ENCODE data around the gene CPOX.

CPOX gene

DNA sequence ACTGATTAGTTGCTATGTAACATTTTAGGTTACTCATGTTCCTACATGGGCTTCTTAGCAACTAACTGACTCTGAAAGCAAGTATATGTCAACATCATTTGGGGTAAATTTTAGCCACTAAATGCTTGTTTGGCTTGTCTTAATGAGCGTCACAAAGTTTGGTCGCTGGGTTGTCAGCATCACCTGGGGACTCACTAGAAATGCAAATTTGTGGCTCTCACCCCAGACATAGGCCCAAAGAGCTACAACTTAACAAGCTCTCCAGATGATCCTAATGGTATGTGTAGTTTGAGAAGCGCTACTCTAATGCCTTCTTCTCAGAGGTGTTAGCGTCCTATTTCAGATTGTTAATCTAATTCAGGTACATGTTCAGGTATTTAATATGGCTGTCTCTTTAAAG is 32.7 kb upstream of the CPOX start (continued):
- TF ChIP-seq ZNF658 (tag by site-specific recombination; IDR thresholded peaks at IDR 0.05) = no peak
- TF ChIP-seq, protein P1, sequence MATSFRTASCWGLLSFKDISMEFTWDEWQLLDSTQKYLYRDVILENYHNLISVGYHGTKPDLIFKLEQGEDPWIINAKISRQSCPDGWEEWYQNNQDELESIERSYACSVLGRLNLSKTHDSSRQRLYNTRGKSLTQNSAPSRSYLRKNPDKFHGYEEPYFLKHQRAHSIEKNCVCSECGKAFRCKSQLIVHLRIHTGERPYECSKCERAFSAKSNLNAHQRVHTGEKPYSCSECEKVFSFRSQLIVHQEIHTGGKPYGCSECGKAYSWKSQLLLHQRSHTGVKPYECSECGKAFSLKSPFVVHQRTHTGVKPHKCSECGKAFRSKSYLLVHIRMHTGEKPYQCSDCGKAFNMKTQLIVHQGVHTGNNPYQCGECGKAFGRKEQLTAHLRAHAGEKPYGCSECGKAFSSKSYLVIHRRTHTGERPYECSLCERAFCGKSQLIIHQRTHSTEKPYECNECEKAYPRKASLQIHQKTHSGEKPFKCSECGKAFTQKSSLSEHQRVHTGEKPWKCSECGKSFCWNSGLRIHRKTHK (tag by site-specific recombination; IDR thresholded peaks at IDR 0.05) = no peak
- TF ChIP-seq, protein P2, sequence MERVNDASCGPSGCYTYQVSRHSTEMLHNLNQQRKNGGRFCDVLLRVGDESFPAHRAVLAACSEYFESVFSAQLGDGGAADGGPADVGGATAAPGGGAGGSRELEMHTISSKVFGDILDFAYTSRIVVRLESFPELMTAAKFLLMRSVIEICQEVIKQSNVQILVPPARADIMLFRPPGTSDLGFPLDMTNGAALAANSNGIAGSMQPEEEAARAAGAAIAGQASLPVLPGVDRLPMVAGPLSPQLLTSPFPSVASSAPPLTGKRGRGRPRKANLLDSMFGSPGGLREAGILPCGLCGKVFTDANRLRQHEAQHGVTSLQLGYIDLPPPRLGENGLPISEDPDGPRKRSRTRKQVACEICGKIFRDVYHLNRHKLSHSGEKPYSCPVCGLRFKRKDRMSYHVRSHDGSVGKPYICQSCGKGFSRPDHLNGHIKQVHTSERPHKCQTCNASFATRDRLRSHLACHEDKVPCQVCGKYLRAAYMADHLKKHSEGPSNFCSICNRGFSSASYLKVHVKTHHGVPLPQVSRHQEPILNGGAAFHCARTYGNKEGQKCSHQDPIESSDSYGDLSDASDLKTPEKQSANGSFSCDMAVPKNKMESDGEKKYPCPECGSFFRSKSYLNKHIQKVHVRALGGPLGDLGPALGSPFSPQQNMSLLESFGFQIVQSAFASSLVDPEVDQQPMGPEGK (tag by site-specific recombination; IDR thresholded peaks at IDR 0.05) = no peak
- no peak for TF ChIP-seq ZNF302 (tag by site-specific recombination; IDR thresholded peaks at IDR 0.05; ENCODE audit: low read depth)
- TF ChIP-seq, protein P3, sequence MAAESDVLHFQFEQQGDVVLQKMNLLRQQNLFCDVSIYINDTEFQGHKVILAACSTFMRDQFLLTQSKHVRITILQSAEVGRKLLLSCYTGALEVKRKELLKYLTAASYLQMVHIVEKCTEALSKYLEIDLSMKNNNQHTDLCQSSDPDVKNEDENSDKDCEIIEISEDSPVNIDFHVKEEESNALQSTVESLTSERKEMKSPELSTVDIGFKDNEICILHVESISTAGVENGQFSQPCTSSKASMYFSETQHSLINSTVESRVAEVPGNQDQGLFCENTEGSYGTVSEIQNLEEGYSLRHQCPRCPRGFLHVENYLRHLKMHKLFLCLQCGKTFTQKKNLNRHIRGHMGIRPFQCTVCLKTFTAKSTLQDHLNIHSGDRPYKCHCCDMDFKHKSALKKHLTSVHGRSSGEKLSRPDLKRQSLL (tag by site-specific recombination; IDR thresholded peaks at IDR 0.05) = no peak
- no peak for TF ChIP-seq ZNF610 (tag by site-specific recombination; IDR thresholded peaks at IDR 0.05; ENCODE audit: borderline replicate concordance)
- no peak for TF ChIP-seq KLF10 (tag by site-specific recombination; IDR thresholded peaks at IDR 0.05)
- TF ChIP-seq ZNF629 (tag by site-specific recombination; IDR thresholded peaks at IDR 0.05) = no peak
- TF ChIP-seq ZNF830 (tag by site-specific recombination; IDR thresholded peaks at IDR 0.05; ENCODE audit: low read depth) = no peak

DNA sequence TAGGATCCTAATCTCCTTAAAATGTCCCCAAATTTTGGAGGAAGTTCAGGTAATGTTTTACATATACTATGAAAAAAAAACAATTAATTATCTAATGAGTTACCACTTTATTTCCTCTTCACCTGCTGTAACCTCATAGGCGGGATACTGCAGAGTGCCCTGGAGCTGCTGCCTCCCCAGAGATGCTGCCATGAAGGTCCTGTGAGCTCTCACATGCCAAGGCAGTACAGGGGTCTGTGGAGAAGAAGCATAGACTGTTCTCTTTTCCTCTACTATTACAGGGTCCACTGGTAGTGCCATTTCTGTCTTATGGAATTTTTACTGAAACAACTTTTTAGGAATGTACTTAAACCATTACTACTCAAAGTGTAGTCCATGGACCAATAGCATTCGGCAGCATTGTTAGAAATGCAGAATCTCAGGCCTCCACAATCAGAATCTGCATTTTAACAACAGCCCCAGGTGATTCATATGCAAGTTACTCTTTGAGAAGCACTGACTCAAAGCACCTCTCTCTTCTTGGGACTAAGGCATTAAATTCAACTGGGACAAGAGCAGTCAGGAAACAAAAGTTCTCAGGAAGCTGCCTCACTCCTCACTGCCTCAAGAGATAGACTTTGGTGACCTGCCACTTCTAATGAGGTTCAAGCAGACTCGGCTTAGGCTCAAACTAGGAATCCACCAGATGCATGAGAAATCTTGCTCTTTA is 30.3 kb upstream of the CPOX start:
- ChIA-PET POLR2A (no interaction called here), CTCF (interaction anchor here (0.5 kb wide), 1 partner anchor 1131 kb away, joined by 4 read pairs; no protein-coding TSS in a partner anchor)
- no peaks in the 10 kb centered on the region for H3K36me3 ChIP-seq (ENCODE audit: control insufficient read depth in 2 of 2, insufficient read depth in 1 of 2, low read length in 2 of 2)
- H3K4me1 ChIP-seq (ENCODE audit: control insufficient read depth, insufficient read depth, low read length) = no peaks in the 10 kb centered on the region
- no peak overlapping the region for H3K27ac ChIP-seq (ENCODE audit: extremely low read depth, low read depth, low read length)
- TF ChIP-seq, protein P4, sequence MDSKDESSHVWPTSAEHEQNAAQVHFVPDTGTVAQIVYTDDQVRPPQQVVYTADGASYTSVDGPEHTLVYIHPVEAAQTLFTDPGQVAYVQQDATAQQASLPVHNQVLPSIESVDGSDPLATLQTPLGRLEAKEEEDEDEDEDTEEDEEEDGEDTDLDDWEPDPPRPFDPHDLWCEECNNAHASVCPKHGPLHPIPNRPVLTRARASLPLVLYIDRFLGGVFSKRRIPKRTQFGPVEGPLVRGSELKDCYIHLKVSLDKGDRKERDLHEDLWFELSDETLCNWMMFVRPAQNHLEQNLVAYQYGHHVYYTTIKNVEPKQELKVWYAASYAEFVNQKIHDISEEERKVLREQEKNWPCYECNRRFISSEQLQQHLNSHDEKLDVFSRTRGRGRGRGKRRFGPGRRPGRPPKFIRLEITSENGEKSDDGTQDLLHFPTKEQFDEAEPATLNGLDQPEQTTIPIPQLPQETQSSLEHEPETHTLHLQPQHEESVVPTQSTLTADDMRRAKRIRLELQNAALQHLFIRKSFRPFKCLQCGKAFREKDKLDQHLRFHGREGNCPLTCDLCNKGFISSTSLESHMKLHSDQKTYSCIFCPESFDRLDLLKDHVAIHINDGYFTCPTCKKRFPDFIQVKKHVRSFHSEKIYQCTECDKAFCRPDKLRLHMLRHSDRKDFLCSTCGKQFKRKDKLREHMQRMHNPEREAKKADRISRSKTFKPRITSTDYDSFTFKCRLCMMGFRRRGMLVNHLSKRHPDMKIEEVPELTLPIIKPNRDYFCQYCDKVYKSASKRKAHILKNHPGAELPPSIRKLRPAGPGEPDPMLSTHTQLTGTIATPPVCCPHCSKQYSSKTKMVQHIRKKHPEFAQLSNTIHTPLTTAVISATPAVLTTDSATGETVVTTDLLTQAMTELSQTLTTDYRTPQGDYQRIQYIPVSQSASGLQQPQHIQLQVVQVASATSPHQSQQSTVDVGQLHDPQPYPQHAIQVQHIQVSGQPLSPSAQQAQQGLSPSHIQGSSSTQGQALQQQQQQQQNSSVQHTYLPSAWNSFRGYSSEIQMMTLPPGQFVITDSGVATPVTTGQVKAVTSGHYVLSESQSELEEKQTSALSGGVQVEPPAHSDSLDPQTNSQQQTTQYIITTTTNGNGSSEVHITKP (tag by site-specific recombination; IDR thresholded peaks at IDR 0.05) = no peak
- no peak for TF ChIP-seq ZNF473 (tag by site-specific recombination; IDR thresholded peaks at IDR 0.05)
- H3K9me3 ChIP-seq (ENCODE audit: control insufficient read depth, insufficient read depth, low read depth, low read length) = no peaks in the 10 kb centered on the region
- H3K4me3 ChIP-seq (ENCODE audit: low read depth, low read length) = no peak overlapping the region

DNA sequence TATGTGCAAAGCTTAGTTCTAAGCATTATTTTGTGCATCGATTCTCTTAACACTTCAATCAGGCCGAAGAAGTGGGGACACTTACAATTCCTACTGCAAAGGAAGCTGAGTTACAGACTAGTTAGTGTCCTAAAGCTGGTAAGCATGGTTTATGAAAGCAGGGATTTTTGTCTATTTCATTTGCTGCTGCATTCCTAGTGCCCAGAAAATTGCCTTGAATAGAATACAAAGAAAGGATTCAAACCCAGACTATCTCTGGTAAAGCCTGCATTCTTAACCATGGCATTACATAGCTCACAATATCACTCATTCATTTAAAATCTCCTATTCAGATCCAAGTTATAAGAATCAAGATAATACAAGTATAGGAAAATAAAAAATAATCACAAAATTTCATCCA is 24.4 kb upstream of the CPOX start:
- Histone ChIP-seq H3K4me3 (ENCODE audit: low read depth, low read length) (no peak overlapping the region), H3K9me3 (ENCODE audit: control insufficient read depth, insufficient read depth, low read depth, low read length) (no peaks in the 10 kb centered on the region), H3K4me1 (ENCODE audit: control insufficient read depth, insufficient read depth, low read length) (no peaks in the 10 kb centered on the region), H3K27ac (ENCODE audit: extremely low read depth, low read depth, low read length) (no peak overlapping the region), H3K36me3 (ENCODE audit: control insufficient read depth in 2 of 2, insufficient read depth in 1 of 2, low read length in 2 of 2) (no peaks in the 10 kb centered on the region)
- ChIA-PET POLR2A (no interaction called here), CTCF (interaction anchor here (2.3 kb wide), 1 partner anchor 16 kb away, joined by 8 read pairs; no protein-coding TSS in a partner anchor)
- TF ChIP-seq SP7 (tag by site-specific recombination; IDR thresholded peaks at IDR 0.05) = no peak
- no peak for TF ChIP-seq ZXDB (tag by site-specific recombination; IDR thresholded peaks at IDR 0.05)
- TF ChIP-seq ZNF366 (tag by site-specific recombination; conservative IDR thresholded peaks at IDR 0.05) = no peak
- TF ChIP-seq, protein P5, sequence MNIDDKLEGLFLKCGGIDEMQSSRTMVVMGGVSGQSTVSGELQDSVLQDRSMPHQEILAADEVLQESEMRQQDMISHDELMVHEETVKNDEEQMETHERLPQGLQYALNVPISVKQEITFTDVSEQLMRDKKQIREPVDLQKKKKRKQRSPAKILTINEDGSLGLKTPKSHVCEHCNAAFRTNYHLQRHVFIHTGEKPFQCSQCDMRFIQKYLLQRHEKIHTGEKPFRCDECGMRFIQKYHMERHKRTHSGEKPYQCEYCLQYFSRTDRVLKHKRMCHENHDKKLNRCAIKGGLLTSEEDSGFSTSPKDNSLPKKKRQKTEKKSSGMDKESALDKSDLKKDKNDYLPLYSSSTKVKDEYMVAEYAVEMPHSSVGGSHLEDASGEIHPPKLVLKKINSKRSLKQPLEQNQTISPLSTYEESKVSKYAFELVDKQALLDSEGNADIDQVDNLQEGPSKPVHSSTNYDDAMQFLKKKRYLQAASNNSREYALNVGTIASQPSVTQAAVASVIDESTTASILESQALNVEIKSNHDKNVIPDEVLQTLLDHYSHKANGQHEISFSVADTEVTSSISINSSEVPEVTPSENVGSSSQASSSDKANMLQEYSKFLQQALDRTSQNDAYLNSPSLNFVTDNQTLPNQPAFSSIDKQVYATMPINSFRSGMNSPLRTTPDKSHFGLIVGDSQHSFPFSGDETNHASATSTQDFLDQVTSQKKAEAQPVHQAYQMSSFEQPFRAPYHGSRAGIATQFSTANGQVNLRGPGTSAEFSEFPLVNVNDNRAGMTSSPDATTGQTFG (tag by site-specific recombination; IDR thresholded peaks at IDR 0.05; ENCODE audit: borderline replicate concordance) = no peak
- TF ChIP-seq, protein P6, sequence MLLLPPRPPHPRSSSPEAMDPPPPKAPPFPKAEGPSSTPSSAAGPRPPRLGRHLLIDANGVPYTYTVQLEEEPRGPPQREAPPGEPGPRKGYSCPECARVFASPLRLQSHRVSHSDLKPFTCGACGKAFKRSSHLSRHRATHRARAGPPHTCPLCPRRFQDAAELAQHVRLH (tag by site-specific recombination; IDR thresholded peaks at IDR 0.05) = no peak
- no peak for TF ChIP-seq ZNF701 (tag by site-specific recombination; IDR thresholded peaks at IDR 0.05)
- no peak for TF ChIP-seq FEZF1 (tag by site-specific recombination; IDR thresholded peaks at IDR 0.05)
- no peak for TF ChIP-seq KLF16 (tag by site-specific recombination; IDR thresholded peaks at IDR 0.05)
- TF ChIP-seq ZBTB8A (tag by site-specific recombination; IDR thresholded peaks at IDR 0.05) = no peak
- no peak for TF ChIP-seq ZBTB20 (tag by site-specific recombination; IDR thresholded peaks at IDR 0.05)

All from HEK293 (cell line).